Sigmoid colon (tissue), 3 donors: Measurements from ENCODE around the gene MYRIP.

Source experiments
- CTCF ChIP-seq, 4 experiments: fragments of 450-650 bp in 3 of 4; fragments of 200-600 bp in 1 of 4; IDR thresholded peaks; one replicate each; pipeline ENCODE4 v1.5.1; 2016 to 2019; ENCODE audit warnings: antibody characterized with exemption in 4 of 4, mild to moderate bottlenecking in 3 of 4, moderate library complexity in 2 of 4
- POLR2A ChIP-seq, 2 donors: fragments of 450-650 bp; IDR thresholded peaks; one replicate each; pipeline ENCODE4 v1.6.1; 2016; ENCODE audit warnings: antibody characterized with exemption in 2 of 2, mild to moderate bottlenecking in 2 of 2, moderate library complexity in 2 of 2

GRCh38 chr3:39808467-39809180, 785 bp upstream of the MYRIP start:
- TF ChIP-seq CTCF (IDR thresholded peaks at IDR 0.05) (no peak), POLR2A (IDR thresholded peaks at IDR 0.05) (no peak)
